Stimulated activated CD4-positive, alpha-beta T cell treated with anti-CD3 and anti-CD28 coated beads, Interleukin-4, amount 100 ng/mL, for 48 hours (primary cell): ENCODE data around the gene TRIM58.

ENCODE experiments used
- DNase-seq, 2 donors: peaks; one replicate each; pipeline ENCODE4 v3.0.0-alpha.2; 2020; ENCODE audit warnings: low read depth in 2 of 2

Gene TRIM58

DNA sequence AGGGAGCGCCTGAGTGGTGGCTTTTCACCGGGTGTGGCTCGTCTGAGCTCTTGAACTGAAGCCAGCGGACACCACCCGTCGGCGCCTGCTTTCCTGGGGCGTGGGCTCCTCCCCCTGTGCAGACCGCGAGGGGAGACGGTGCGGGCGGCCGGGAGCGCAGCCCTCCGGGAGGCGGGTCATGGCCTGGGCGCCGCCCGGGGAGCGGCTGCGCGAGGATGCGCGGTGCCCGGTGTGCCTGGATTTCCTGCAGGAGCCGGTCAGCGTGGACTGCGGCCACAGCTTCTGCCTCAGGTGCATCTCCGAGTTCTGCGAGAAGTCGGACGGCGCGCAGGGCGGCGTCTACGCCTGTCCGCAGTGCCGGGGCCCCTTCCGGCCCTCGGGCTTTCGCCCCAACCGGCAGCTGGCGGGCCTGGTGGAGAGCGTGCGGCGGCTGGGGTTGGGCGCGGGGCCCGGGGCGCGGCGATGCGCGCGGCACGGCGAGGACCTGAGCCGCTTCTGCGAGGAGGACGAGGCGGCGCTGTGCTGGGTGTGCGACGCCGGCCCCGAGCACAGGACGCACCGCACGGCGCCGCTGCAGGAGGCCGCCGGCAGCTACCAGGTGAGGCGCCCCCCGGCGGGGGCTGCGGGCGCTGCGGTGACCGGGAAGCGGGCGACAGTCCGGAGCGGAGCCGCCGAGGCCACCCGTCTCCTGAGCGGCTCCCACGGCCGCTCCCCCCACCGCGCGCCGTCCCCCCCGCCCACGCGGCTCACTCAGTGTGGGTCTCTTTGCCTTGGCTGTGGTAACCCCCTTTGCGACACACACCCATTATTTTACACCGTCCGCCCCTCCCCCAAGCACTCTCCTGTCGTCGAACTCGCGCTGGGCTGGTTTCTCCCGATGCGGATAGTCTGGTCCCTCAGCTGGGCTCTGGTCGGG is at the start of gene TRIM58:
TRIM58 (plus strand) TSS at position 119 of the 916 bp plus-strand sequence; CDS start at position 179, 60 bp downstream.
- peak; percentile 4 to 33 for DNase-seq

- DNase-seq: no peak
Observed at GRCh38 chr1:247812637-247813036, 44.4 kb upstream of the TRIM58 start.

GRCh38 chr1:247822060-247822459 is 34.9 kb upstream of the TRIM58 start:
- no peak for DNase-seq

DNA sequence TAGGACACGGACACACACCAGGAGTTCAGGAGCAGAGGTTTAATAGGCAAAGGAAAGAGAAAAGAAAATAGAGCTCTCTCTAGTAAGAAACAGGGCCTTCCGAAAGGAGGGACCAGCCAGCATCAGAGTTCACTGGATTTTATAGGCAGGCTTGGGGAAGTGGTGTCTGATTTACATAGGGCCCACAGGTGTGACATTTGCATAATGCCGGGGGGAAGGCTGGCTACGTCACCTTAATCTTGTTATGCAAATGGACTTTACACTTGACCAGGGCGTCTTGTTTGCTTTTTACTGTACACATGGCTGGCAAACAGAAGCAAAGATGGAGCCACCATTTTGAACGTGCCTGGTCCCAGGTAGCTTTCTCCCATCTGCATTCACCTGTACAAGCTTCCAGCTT is 33.0 kb upstream of the TRIM58 start, which contains the start of gene OR14A16:
OR14A16 (minus strand) TSS at position 97 of the 400 bp plus-strand sequence. CDS start 8,390 bp downstream, outside the sequence.
- no peak for DNase-seq

- DNase-seq: no peak
Observed at GRCh38 chr1:247825362-247825761, 31.6 kb upstream of the TRIM58 start.

DNA sequence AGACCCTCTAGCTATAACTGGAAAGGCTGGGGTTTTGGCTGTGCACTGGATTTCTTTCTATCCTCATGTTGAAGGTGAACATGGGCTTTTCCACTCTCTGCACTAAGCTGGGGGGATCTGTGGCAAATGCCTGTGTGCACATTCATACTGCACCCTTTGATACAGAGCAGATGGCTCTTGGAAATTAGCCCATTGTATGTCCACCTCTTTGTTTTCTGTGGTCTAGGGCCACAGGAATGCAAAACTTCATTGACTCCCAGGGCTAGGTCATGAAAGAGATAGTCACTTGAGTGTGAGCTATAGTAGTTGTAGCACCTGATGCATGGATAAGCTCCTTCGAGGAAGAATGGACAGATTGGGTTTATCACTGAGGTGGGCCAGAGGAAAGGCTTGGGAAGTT is 27.3 kb upstream of the TRIM58 start:
- DNase-seq: no peak

DNA sequence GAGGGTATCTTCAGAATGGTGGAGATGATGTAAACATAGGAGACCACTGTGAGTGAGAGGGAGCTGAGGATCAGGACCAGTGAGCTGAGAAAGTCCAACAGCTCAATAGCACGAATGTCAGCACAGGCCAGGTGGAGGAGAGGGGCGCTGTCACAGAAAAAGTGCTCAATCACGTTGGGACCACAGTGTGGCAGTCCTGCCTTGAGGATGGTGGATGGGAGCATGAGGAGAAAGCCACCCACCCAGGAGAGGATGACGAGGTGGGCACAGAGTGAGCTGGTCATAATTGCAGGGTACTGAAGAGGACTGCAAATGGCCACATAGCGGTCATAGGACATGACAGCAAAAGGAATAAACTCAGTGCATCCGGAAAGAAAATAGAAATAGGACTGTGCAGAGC is 23.4 kb upstream of the TRIM58 start:
- no peak for DNase-seq

GRCh38 chr1:247840818-247841217 is 16.2 kb upstream of the TRIM58 start:
- DNase-seq: no peak

GRCh38 chr1:247841796-247842195 is 15.2 kb upstream of the TRIM58 start, which contains the start of gene OR11L1:
Gene OR11L1, minus strand, starts transcription at chr1:247841896. Its CDS starts 0 bp downstream, at chr1:247841896.
- DNase-seq: no peak

DNA sequence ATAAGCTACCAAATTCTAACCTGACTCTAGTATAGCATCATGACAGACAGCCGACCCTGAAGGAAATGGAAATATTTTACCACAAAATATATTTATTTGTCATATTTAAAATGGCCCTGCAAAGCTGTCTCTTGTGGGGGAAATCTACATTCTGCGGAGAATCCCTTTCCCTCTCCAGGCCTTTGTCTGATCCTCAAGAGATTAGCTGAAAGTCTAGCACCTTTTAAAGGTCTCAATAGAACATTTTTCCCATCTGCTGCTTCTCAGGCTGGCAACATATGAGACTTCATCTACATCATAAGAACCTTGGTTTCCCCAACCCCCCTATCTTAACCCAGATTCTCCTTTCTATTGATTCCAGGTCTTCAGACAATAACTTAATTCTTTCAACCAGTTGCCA is 13.6 kb upstream of the TRIM58 start:
- no peak for DNase-seq

DNA sequence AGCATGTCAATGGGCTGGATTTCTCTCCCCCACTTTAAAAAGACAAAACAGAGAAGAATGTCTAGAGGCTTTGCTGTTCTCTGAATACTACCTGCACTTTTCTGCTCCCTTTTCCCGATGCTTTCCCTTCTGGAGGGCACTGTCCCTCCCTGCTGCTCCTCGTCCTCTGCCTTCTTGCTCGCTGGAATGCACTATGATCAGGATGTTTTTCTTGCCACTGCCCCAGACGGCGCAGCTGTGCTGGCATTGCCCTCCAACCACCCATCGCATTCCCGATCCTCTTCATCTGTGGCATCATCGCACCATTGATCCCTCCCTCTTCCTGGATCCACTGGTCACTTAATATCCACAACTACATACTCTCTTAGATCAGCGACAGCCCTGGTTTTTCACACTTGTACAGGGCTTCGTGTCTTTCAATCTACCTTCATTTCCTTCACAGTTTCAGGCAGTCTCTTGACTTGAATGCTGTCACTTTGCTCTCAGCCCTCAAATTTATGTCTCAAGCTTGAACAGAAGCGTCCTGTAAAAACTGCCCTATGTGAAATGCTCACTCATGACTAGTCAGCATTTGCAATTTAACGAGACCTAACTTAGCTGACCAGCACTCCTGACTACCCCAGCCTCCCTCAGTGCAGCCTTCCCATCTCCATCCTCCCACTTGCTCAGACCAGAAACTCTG is 11.8 kb upstream of the TRIM58 start:
- DNase-seq: no peak

- DNase-seq: no peak
Observed at GRCh38 chr1:247845693-247846017, 11.3 kb upstream of the TRIM58 start.

GRCh38 chr1:247848346-247848745 is 8.6 kb upstream of the TRIM58 start:
- no peak for DNase-seq

GRCh38 chr1:247849616-247850015 is 7.4 kb upstream of the TRIM58 start:
- DNase-seq: no peak

- DNase-seq: no peak
Observed at GRCh38 chr1:247854899-247855545, 2.0 kb upstream of the TRIM58 start.

DNA sequence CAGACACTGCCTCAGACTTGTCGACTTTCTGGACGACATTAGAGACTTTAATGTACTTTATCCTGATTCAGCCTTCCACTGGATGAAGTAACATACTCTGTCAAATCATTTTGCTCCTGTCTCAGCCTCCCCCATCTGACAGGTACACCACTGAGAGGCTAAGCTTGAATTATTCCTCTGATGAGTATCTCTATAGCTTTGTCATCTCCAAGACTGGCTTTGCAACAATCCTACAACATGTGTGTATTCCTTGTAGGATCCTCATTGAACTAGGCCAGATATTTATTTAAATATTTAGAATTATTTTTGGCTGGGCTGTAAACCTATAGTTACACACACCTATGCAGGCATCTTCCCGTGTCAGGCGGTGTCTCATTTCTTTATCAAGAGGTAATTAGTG is 1.1 kb upstream of the TRIM58 start:
- DNase-seq: no peak

GRCh38 chr1:247857985-247858619 is 1.1 kb downstream of the TRIM58 start:
- DNase-seq: no peak

- DNase-seq: no peak
Observed at GRCh38 chr1:247862756-247863155, 5.8 kb downstream of the TRIM58 start.

DNA sequence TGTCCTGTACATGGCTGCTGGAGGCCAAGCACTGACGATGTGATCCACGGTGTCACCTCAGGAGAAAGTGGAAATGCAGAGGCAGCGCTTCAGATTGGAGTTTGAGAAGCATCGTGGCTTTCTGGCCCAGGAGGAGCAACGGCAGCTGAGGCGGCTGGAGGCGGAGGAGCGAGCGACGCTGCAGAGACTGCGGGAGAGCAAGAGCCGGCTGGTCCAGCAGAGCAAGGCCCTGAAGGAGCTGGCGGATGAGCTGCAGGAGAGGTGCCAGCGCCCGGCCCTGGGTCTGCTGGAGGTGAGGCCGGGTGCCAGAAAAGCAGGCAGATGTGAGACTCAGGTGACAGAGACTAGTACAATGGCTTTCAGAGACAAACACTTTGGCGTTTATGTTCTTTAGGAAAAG is 7.7 kb downstream of the TRIM58 start:
- no peak for DNase-seq

DNA sequence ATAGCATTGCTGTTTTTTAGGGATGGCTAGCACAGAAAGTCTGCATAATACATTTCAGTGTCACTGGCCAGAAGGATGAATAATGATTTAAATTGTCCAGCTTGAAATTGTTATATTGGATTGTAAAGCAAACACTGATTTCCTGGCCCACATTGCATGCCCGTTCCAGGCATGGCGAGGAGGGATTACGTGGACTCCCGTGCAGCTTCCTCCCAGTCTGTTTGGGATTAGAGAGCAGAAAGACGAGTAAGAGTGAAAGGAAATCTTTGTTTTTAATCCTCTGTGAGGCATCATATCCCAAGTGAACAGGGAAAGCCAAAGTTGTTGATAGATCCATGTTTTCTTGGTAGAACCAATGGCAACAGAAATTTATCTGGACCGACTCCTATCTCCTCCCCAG is 8.4 kb downstream of the TRIM58 start:
- no peak for DNase-seq

- no peak for DNase-seq
Observed at GRCh38 chr1:247883346-247883745, 26.4 kb downstream of the TRIM58 start.
